Measurements from ENCODE around the gene TEX54. TPM values are rescaled to one million over a fixed set of nuclear protein-coding genes. Genes with fewer than 3 reads are reported as not detected.
A peak's percentile ranks its signal among the peaks of the same experiment; 100 is the strongest.

TEX54 gene
- total and polyA plus RNA-seq, 2 of the 13 experiments (the other 11 are each of a cell fraction or from before 2014, with no cell fraction given) = not detected

DNA sequence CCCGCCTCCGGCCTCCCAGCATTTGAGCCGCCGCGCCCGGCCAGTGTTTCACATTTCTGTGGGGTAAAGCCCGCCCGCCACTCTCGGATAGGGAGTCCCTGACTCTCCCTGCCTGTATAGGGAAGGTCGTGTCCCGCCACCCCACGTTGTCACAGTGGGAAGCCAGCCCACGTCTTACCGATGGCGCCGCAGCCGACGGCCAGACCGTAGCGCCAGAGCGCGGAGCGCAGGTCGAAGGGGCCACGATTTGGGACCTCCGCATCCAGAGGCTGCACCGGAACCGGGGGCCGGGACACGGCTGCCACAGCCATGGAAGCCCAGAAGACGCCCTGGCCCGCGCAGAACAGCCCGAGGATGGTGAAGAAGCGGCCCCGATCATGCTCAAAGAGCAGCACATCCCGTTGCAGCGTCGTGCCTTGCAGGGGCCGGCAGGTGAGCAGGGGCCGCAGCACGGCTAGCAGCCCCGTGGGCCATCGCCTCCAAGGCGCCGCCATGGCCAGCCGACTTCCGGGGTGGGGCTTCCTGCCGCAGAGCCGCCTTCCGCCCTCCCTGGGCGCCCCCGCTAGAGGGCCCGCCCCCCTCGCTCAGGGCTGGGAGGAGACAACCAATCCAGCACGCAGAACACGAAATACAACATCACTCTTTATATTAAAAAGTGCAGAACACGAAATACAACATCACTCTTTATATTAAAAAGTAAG, 41.0 kb downstream of the TEX54 start, which contains the start of gene TMEM223 (continued):
- peak; percentile 50; the same call in 1 of the 2 replicates for TF ChIP-seq MEF2D (CRISPR knock-in tag; IDR thresholded peaks at IDR 0.05)
- peak; percentile 73 for TF ChIP-seq SP4 (CRISPR knock-in tag; IDR thresholded peaks at IDR 0.05)
- no peak for TF ChIP-seq TEAD3 (CRISPR knock-in tag; optimal IDR thresholded peaks at IDR 0.05; ENCODE audit: borderline replicate concordance)
- peak; percentile 92 for TF ChIP-seq SAFB2 (CRISPR knock-in tag; IDR thresholded peaks at IDR 0.05; ENCODE audit: borderline replicate concordance, low read depth)
- peak; percentile 82; the same call in 1 of the 2 replicates for TF ChIP-seq RORA (CRISPR knock-in tag; IDR thresholded peaks at IDR 0.05)
- TF ChIP-seq, protein P1, sequence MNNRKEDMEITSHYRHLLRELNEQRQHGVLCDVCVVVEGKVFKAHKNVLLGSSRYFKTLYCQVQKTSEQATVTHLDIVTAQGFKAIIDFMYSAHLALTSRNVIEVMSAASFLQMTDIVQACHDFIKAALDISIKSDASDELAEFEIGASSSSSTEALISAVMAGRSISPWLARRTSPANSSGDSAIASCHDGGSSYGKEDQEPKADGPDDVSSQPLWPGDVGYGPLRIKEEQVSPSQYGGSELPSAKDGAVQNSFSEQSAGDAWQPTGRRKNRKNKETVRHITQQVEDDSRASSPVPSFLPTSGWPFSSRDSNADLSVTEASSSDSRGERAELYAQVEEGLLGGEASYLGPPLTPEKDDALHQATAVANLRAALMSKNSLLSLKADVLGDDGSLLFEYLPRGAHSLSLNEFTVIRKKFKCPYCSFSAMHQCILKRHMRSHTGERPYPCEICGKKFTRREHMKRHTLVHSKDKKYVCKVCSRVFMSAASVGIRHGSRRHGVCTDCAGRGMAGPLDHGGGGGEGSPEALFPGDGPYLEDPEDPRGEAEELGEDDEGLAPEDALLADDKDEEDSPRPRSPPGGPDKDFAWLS (CRISPR knock-in tag; IDR thresholded peaks at IDR 0.05; ENCODE audit: borderline replicate concordance) = no peak
- TF ChIP-seq, protein P2, sequence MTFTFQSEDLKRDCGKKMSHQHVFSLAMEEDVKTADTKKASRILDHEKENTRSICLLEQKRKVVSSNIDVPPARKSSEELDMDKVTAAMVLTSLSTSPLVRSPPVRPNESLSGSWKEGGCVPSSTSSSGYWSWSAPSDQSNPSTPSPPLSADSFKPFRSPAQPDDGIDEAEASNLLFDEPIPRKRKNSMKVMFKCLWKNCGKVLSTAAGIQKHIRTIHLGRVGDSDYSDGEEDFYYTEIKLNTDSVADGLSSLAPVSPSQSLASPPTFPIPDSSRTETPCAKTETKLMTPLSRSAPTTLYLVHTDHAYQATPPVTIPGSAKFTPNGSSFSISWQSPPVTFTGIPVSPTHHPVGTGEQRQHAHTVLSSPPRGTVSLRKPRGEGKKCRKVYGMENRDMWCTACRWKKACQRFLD (CRISPR knock-in tag; IDR thresholded peaks at IDR 0.05; ENCODE audit: borderline replicate concordance) = no peak
- TF ChIP-seq THYN1 (CRISPR knock-in tag; IDR thresholded peaks at IDR 0.05; ENCODE audit: borderline replicate concordance, low read depth) = no peak
- no peak for TF ChIP-seq HMG20B (CRISPR knock-in tag; conservative IDR thresholded peaks at IDR 0.05)
- no peak for TF ChIP-seq IKZF1 (IDR thresholded peaks at IDR 0.05)
- TF ChIP-seq, protein P3, sequence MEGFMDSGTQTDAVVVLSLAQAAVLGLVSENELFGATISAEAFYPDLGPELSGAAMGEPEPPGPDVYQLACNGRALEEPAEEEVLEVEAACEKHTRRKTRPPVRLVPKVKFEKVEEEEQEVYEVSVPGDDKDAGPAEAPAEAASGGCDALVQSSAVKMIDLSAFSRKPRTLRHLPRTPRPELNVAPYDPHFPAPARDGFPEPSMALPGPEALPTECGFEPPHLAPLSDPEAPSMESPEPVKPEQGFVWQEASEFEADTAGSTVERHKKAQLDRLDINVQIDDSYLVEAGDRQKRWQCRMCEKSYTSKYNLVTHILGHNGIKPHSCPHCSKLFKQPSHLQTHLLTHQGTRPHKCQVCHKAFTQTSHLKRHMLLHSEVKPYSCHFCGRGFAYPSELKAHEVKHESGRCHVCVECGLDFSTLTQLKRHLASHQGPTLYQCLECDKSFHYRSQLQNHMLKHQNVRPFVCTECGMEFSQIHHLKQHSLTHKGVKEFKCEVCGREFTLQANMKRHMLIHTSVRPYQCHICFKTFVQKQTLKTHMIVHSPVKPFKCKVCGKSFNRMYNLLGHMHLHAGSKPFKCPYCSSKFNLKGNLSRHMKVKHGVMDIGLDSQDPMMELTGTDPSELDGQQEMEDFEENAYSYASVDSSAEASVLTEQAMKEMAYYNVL (CRISPR knock-in tag; IDR thresholded peaks at IDR 0.05; ENCODE audit: borderline replicate concordance) = peak; percentile 57; the same call in 1 of the 2 replicates
- no peak for TF ChIP-seq ZNF382 (CRISPR knock-in tag; IDR thresholded peaks at IDR 0.05; ENCODE audit: borderline replicate concordance)
- peak; percentile 94 for TF ChIP-seq NFATC3 (CRISPR knock-in tag; IDR thresholded peaks at IDR 0.05)
- peak; percentile 57 for TF ChIP-seq MED8 (CRISPR knock-in tag; IDR thresholded peaks at IDR 0.05; ENCODE audit: insufficient replicate concordance)
- TF ChIP-seq KDM2A (CRISPR knock-in tag; IDR thresholded peaks at IDR 0.05; ENCODE audit: borderline replicate concordance, low read depth) = peak; percentile 99
- TF ChIP-seq, protein P4, sequence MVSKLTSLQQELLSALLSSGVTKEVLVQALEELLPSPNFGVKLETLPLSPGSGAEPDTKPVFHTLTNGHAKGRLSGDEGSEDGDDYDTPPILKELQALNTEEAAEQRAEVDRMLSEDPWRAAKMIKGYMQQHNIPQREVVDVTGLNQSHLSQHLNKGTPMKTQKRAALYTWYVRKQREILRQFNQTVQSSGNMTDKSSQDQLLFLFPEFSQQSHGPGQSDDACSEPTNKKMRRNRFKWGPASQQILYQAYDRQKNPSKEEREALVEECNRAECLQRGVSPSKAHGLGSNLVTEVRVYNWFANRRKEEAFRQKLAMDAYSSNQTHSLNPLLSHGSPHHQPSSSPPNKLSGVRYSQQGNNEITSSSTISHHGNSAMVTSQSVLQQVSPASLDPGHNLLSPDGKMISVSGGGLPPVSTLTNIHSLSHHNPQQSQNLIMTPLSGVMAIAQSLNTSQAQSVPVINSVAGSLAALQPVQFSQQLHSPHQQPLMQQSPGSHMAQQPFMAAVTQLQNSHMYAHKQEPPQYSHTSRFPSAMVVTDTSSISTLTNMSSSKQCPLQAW (CRISPR knock-in tag; IDR thresholded peaks at IDR 0.05) = no peak; the same call in 1 of the 2 replicates
